ENCODE data around the gene CENPO.
A peak's percentile ranks its signal among the peaks of the same experiment; 100 is the strongest.

The CENPO gene, protein sequence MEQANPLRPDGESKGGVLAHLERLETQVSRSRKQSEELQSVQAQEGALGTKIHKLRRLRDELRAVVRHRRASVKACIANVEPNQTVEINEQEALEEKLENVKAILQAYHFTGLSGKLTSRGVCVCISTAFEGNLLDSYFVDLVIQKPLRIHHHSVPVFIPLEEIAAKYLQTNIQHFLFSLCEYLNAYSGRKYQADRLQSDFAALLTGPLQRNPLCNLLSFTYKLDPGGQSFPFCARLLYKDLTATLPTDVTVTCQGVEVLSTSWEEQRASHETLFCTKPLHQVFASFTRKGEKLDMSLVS

DNA sequence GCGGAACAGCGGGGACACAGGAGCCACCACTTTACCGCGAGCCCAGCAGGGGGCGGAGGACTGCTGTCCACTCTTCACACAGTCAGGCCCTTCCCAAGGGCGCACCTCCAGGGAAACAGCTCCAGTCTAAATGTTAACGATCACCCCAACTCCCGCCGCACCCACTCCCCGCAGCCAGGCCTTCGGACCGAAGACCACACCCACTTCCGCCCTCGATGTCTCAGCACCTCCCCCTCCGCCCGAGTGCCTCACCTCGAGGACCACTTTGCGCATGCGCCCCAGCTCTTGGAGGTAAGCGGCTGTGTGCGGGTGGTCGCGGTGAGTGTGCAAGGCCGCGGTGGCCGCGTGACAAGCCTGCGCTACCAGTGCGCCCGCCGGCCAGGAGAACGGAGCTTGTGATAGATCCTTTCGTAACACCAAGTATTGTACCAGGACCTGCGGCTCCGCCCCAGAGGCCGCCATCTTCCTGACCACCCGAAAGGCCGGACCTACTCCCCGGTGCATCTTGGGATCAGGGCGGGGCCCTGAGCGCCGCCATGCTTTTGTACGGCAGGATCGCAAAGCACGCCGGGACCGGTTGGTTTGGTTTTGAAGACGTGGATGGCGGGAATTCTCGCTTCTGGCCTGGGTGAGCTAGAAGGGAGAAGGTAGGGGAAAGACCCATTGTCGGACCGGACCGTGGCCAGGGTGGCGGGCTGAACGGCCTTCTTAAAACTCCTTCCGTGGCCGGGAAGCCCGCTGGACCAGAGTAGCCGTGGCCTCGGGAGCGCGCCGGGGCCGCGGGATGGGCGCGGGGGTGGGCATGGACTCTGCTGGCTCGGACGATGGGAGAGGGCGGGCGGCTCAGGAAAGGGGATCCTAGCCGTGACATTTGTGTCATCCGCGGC is at the start of gene CENPO, which contains the start of gene PTRHD1:
Gene CENPO (plus strand): TSS at position 552 of the 887 bp plus-strand sequence. CDS start 495 bp downstream, outside the sequence.
Gene PTRHD1 (minus strand): TSS at position 518 of the 887 bp plus-strand sequence. CDS start 14 bp downstream, at position 504.
- DNase-seq (ENCODE audit: low read depth in 2 of 2, low spot score in 1 of 2) = peak; percentile 88 to 89

- DNase-seq (ENCODE audit: low read depth in 2 of 2, low spot score in 1 of 2) = no peak
These were observed 49.3 kb upstream of the CENPO start for GRCh38 chr2:24743924-24744323.

- no peak for DNase-seq (ENCODE audit: low read depth in 2 of 2, low spot score in 1 of 2)
These were observed 48.9 kb upstream of the CENPO start for GRCh38 chr2:24744356-24744755.

DNA sequence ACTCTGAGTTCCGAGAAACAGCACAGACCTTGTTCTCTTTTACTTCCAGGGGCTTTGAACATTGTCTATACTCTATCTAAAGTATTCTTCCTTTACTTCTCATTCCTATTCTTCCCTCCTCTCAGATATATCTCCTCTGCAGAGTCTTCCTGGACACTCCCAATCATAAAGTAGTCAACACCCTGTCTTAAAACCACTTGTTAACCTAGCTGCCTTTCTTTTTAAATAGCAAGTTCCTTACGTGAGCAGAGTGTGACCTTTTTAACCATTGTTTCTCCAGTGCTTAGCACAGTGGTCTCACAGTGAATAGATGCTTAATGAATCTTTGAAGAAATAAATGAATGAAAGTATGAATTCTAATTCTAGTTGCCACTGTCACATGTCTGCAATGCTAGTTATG is 47.4 kb upstream of the CENPO start:
- no peak for DNase-seq (ENCODE audit: low read depth in 2 of 2, low spot score in 1 of 2)

- DNase-seq (ENCODE audit: low read depth in 2 of 2, low spot score in 1 of 2) = no peak
These were observed 45.9 kb upstream of the CENPO start for GRCh38 chr2:24747299-24747698.

DNA sequence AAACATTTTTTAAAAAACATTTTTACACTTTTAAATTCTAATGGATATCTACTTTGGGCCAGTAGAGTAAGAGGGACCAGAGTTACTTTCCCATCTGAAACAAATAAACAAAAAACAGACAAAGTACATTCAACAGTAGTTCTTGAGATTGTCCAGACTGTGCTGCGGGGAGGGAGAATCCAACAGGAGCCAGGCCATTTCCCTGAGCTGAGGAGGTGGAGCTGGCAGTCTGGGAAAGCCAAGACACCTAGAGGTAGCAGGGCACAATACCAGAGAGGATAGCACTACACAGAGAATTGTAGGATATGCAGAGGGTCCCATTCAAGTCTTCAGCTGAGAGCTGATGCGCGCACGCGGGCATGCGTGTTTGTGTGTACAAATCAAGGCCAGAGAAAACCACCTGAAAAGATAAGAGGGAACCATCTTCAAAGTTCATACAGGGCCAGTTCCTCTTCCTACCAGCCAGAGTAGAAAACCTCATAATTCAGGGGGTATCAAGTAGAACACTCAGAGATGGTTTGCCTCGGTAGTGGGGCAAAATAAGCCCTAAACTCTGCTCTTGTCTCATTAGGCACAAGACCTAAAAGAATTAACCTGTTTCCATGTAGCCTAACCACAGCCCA is 44.0 kb upstream of the CENPO start:
- no peak for DNase-seq (ENCODE audit: low read depth in 2 of 2, low spot score in 1 of 2)

- no peak for DNase-seq (ENCODE audit: low read depth in 2 of 2, low spot score in 1 of 2)
These were observed 38.1 kb upstream of the CENPO start for GRCh38 chr2:24754985-24755705.

DNA sequence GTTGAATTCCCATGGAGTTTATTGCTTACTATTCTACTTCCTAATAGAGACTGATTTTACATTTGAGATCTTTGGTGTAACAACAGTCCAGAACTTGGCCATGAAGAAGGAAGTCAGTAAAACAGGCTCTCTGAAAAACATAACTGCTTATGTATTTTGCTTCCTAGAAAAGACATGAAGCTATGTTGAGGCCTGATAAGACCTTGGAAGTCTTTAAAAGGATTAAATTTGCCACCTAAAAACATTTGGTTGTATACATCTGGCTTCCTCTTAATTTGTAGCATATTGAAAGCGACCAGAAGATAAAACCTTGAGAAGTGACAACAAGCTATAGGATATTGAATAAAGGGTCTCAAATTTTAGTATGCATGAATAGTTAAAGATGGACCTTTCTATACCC is 36.4 kb upstream of the CENPO start:
- DNase-seq (ENCODE audit: low read depth in 2 of 2, low spot score in 1 of 2) = no peak

- DNase-seq (ENCODE audit: low read depth in 2 of 2, low spot score in 1 of 2) = no peak
These were observed 31.4 kb upstream of the CENPO start for GRCh38 chr2:24761866-24762265.

GRCh38 chr2:24762518-24762917 is 30.7 kb upstream of the CENPO start:
- no peak for DNase-seq (ENCODE audit: low read depth in 2 of 2, low spot score in 1 of 2)

DNA sequence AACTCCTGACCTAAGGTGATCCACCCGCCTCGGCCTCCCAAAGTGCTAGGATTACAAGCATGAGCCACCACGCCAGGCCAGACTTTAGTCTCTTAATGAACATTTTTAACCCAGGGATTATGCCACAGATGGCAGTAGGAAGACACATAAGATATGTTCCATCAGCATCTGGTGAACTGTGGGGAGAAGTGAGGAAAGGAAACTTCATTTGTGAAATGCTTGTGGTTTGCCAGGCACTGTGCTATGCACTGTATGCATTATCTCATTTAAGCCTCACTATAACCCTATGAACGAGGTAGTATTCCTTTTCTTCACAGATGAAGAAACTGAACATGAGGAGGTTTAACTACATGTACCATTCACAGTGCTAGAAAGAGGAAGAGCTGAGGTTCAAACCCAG is 29.4 kb upstream of the CENPO start:
- DNase-seq (ENCODE audit: low read depth in 2 of 2, low spot score in 1 of 2) = no peak

GRCh38 chr2:24766609-24767008 is 26.6 kb upstream of the CENPO start:
- DNase-seq (ENCODE audit: low read depth in 2 of 2, low spot score in 1 of 2) = no peak

DNA sequence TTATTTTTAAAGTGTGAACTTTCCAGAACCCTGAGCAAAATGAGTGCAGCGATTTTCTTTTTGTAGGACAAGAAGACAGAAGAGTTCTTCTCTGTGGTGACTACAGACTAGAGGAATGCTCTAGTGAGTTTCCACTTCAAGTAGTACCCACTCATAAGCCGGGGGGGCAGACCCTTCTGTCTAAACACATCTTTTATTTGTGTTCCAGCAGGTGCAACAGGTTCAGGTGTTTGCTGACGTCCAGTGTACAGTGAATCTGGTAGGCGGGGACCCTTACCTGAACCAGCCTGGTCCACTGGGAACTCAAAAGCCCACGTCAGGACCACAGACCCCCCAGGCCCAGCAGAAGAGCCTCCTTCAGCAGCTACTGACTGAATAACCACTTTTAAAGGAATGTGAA is 25.2 kb upstream of the CENPO start:
- no peak for DNase-seq (ENCODE audit: low read depth in 2 of 2, low spot score in 1 of 2)

DNA sequence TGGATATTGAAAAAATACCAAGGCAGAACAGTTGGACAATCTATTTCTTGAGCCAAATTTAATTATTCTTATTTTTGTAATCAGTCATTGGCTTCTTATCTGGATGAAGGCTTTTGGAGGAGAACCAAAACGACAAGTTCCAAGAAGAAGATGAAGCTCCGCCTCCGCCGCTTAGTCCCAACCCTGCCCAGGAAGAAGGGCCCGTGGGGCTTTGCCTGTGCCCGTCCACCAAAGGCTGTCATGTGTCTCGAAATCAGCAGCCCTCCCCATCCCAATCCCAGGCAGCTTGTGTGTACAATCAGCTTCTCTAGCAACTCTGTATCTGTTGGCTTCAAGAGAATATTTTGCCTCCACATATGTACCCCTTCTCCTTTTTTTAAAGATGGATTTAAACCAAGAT is 24.6 kb upstream of the CENPO start:
- no peak for DNase-seq (ENCODE audit: low read depth in 2 of 2, low spot score in 1 of 2)

GRCh38 chr2:24771061-24771460 is 22.2 kb upstream of the CENPO start:
- no peak for DNase-seq (ENCODE audit: low read depth in 2 of 2, low spot score in 1 of 2)

- DNase-seq (ENCODE audit: low read depth in 2 of 2, low spot score in 1 of 2) = no peak
These were observed 21.2 kb upstream of the CENPO start for GRCh38 chr2:24771764-24772586.

GRCh38 chr2:24774373-24774772 is 18.9 kb upstream of the CENPO start:
- no peak for DNase-seq (ENCODE audit: low read depth in 2 of 2, low spot score in 1 of 2)

DNA sequence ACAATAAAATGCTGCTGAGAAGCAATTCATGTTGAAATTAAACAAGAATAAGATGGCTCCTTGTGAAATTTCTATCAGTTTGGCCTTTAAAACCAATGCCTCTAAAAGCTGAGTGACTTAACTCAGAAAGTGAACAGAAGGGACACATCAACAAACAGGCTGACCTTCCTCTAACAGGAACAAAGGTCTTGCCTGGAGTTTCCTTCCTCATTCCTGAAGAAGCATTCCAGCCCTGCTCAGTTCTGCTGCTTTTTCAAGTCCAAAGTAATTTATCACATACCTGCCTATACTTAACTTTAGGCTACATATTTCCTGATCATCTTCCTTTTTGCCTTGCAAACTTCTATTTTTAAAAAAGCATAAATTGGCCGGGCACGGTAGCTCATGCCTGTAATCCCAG is 14.1 kb upstream of the CENPO start:
- no peak for DNase-seq (ENCODE audit: low read depth in 2 of 2, low spot score in 1 of 2)

- DNase-seq (ENCODE audit: low read depth in 2 of 2, low spot score in 1 of 2) = no peak
These were observed 9.6 kb upstream of the CENPO start for GRCh38 chr2:24783641-24784040.

DNA sequence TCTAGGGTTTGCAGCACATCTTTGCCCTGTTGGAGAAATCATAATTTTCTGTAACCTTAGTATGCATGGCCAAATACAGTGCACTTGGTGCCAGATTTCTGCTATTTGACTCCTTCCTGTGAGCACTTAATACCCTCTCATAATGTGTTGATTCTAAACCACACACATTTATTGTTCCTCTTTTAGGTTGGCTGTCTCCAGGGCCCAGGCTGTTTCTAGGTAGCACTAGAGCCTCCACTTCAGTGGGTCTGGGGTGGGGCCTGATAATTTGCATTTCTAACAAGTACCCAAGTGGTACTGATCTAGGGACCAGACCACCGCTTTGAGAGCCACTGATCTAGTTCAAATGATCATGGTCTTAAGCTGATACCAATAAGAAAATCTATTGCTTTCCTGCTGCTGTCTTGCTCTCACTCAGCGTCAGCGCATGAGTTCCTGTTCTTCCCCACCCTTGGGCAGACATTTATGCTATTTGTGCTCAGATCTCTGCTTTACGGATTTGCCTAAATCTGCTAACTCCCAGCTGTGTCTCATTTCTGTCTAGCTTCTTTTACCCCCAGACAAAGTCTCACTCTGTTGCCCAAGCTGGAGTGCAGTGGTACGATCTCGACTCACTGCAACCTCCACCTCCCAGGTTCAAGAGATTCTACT is 7.4 kb upstream of the CENPO start:
- DNase-seq (ENCODE audit: low read depth in 2 of 2, low spot score in 1 of 2) = no peak

All from stimulated activated CD8-positive, alpha-beta memory T cell treated with anti-CD3 and anti-CD28 coated beads, Interleukin-4, amount 100 ng/mL, for 4 hours (primary cell).